SK-N-SH (cell line): ENCODE results near the gene TSSK6. TPM values are rescaled to one million over a fixed set of nuclear protein-coding genes. Genes with fewer than 3 reads are reported as not detected.

ENCODE experiments used
- CTCF ChIA-PET: fragments of 300-600, 350-600 bp; formaldehyde crosslinking; extraction: SDS; loops from one replicate; lab custom pipeline; 2021; lab: Yijun Ruan, JAX
- POLR2A ChIA-PET: fragments of 350-600 bp; sonication (Branson Sonifier 250); formaldehyde crosslinking; extraction: SDS; loops from one replicate; lab custom pipeline; 2020; ENCODE audit warnings: antibody characterized with exemption, inconsistent platforms; lab: Yijun Ruan, JAX
- DNase-seq: peaks from one replicate; pipeline ENCODE4 v3.0.0; 2012
- H2AFZ ChIP-seq: fragments of 200-600 bp; sonication (generic); 2 replicates; pipeline ENCODE4 v1.8.1; 2016; ENCODE audit warnings: antibody characterized with exemption, mild to moderate bottlenecking, low read depth
- H3F3A ChIP-seq: fragments of 200-600 bp; sonication (generic); replicated peaks from 2 replicates; pipeline ENCODE3; 2016; ENCODE audit warnings: antibody characterized with exemption, mild to moderate bottlenecking; ENCODE audit not compliant: insufficient read depth
- H3K27ac ChIP-seq, 2 experiments: fragments of 200-500 bp in 1 of 2; fragments of 200-600 bp in 1 of 2; sonication (Bioruptor generic) in 1 of 2; sonication (generic), shearing (Covaris generic) in 1 of 2; 2 replicates each; pipeline versions ENCODE4 v1.5.1 to v1.6.1; 2014 to 2016; ENCODE audit warnings: low read depth in 2 of 2, inconsistent platforms in 1 of 2, low read length in 1 of 2, mild to moderate bottlenecking in 1 of 2, mixed read lengths in 1 of 2
- H3K27me3 ChIP-seq: fragments of 200-600 bp; sonication (generic), shearing (Covaris generic); 2 replicates; pipeline ENCODE4 v1.6.1; 2016; ENCODE audit warnings: mixed run types; ENCODE audit not compliant: insufficient read depth
- H3K36me3 ChIP-seq, 2 experiments: fragments of 200-500 bp in 1 of 2; fragments of 200-600 bp in 1 of 2; sonication (Bioruptor generic) in 1 of 2; sonication (generic) in 1 of 2; replicated peaks in 1 of 2; 2 replicates each; pipeline versions ENCODE3 to v1.5.1; 2014 to 2016; ENCODE audit warnings: low read length in 1 of 2, mild to moderate bottlenecking in 1 of 2; ENCODE audit not compliant: insufficient read depth in 2 of 2, control insufficient read depth in 1 of 2
- H3K4me1 ChIP-seq, 2 experiments: fragments of 200-500 bp in 1 of 2; fragments of 200-600 bp in 1 of 2; sonication (Bioruptor generic) in 1 of 2; sonication (generic), shearing (Covaris generic) in 1 of 2; 2 replicates each; pipeline versions ENCODE4 v1.5.1 to v1.6.1; 2014 to 2016; ENCODE audit warnings: low read depth in 1 of 2, low read length in 1 of 2, mixed run types in 1 of 2; ENCODE audit not compliant: insufficient read depth in 2 of 2, control insufficient read depth in 1 of 2
- H3K4me2 ChIP-seq: fragments of 200-600 bp; sonication (generic), shearing (Covaris generic); 2 replicates; pipeline ENCODE4 v1.6.1; 2017; ENCODE audit warnings: mixed run types
- H3K4me3 ChIP-seq, 2 experiments: fragments of 200-500 bp in 1 of 2; fragments of 200-600 bp in 1 of 2; sonication (Bioruptor generic) in 1 of 2; sonication (generic), shearing (Covaris generic) in 1 of 2; 2 replicates each; pipeline versions ENCODE4 v1.5.1 to v1.8.1; 2014 to 2016; ENCODE audit warnings: low read depth in 2 of 2, inconsistent platforms in 1 of 2, low read length in 1 of 2, mild to moderate bottlenecking in 1 of 2, mixed read lengths in 1 of 2, moderate library complexity in 1 of 2
- H3K79me2 ChIP-seq: fragments of 200-600 bp; sonication (generic); 2 replicates; pipeline ENCODE4 v1.8.1; 2017; ENCODE audit warnings: mild to moderate bottlenecking; ENCODE audit not compliant: insufficient read depth
- H3K9ac ChIP-seq: fragments of 200-600 bp; sonication (generic); 2 replicates; pipeline ENCODE4 v1.6.1; 2017; ENCODE audit warnings: mixed run types
- H3K9me2 ChIP-seq: fragments of 200-600 bp; sonication (generic); 2 replicates; pipeline ENCODE4 v1.6.1; 2017; ENCODE audit warnings: mixed run types
- H3K9me3 ChIP-seq: fragments of 200-600 bp; sonication (generic); 2 replicates; pipeline ENCODE4 v1.6.1; 2017; ENCODE audit warnings: mixed run types, mild to moderate bottlenecking, moderate library complexity
- H4K20me1 ChIP-seq: fragments of 200-600 bp; sonication (generic); 2 replicates; pipeline ENCODE4 v1.6.1; 2017; ENCODE audit warnings: mild to moderate bottlenecking, mixed run types; ENCODE audit not compliant: insufficient read depth
- EZH2phosphoT487 ChIP-seq: fragments of 200-600 bp; sonication (generic); IDR thresholded peaks from 2 replicates; pipeline ENCODE4 v1.6.1; 2017; ENCODE audit warnings: low read depth, mixed run types, mild to moderate bottlenecking, antibody characterized with exemption, moderate library complexity, borderline replicate concordance
- GATA2 ChIP-seq: sonication (generic); formaldehyde crosslinking; IDR thresholded peaks from 2 replicates; pipeline ENCODE4 v1.5.0; 2020; ENCODE audit warnings: mild to moderate bottlenecking, missing genetic modification reagents
- MXI1 ChIP-seq: IDR thresholded peaks from 2 replicates; pipeline ENCODE4 v1.6.1; 2012; ENCODE audit warnings: mild to moderate bottlenecking, low read depth, low read length, improper control_type of control experiment
- POLR2AphosphoS5 ChIP-seq: IDR thresholded peaks from 2 replicates; pipeline ENCODE4 v1.6.1; 2012; ENCODE audit warnings: low read depth, low read length
- RCOR1 ChIP-seq: fragments of 150-350 bp; IDR thresholded peaks from 2 replicates; pipeline ENCODE4 v1.6.1; 2017; ENCODE audit warnings: antibody characterized with exemption, low read length
- REST ChIP-seq: IDR thresholded peaks from 2 replicates; pipeline ENCODE4 v1.6.1; 2012; ENCODE audit warnings: mild to moderate bottlenecking, low read depth, low read length, moderate library complexity
- TCF12 ChIP-seq: IDR thresholded peaks from 2 replicates; pipeline ENCODE4 v1.4.0; 2012
- WGBS: methylation state at CpG from one replicate; pipeline ENCODE4 v1.1.6; 2017; ENCODE audit warnings: low lambda C conversion rate; 5-methylcytosine and 5-hydroxymethylcytosine counted together
- polyA plus RNA-seq, 3 experiments: library from polyadenylated mRNA; depleted of rRNA; stranded (reverse); fragments of >200 nt; gene quantifications; 2 replicates each; pipeline ENCODE4 v1.2.3, GENCODE V29; 2012
- TF ChIP-seq, protein P1 (sequence below): IDR thresholded peaks from 2 replicates; pipeline ENCODE4 v1.4.0; 2012; ENCODE audit warnings: low read depth, borderline replicate concordance
- TF ChIP-seq, protein P2 (sequence below): fragments of 150-350 bp; IDR thresholded peaks from 2 replicates; pipeline ENCODE4 v1.6.1; 2017; ENCODE audit warnings: antibody characterized with exemption, low read length, low read depth, borderline replicate concordance
- TF ChIP-seq, protein P3 (sequence below): IDR thresholded peaks from 2 replicates; pipeline ENCODE4 v1.4.0; 2012; ENCODE audit warnings: low read depth, borderline replicate concordance

The TSSK6 gene
- polyA plus RNA-seq, 1 of the 3 experiments (the other 2 are of a cell fraction): 3.1 TPM

DNA sequence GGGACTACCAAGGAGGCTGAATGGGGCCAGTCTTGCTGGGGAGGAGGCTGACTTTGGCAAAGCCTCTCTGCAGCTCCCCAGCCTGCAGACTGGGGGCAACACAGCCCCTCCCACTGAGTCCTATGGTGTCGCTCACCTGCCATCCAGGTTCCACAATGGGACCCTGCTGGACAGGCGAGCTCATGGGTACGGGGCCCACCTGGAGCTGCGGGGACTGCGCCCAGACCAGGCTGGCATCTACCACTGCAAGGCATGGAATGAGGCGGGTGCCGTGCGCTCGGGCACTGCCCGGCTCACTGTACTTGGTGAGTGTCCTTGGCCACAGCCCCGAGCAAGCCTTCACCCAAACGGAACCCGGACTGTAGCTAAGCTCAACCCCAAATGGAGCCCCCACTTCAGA lies 27.8 kb upstream of the TSSK6 start:
- H3K27me3 ChIP-seq: no peaks in the 10 kb centered on the region
- H3K9me3 ChIP-seq: no peaks in the 10 kb centered on the region
- H3F3A ChIP-seq: no peaks in the 10 kb centered on the region
- no peak overlapping the region for H2AFZ ChIP-seq
- H3K36me3 ChIP-seq: no peaks in the 10 kb centered on the region
- 100% methylated on average over 2 of the region's 13 CpGs for WGBS
- no peak for TF ChIP-seq GATA2
- TF ChIP-seq, protein P1, sequence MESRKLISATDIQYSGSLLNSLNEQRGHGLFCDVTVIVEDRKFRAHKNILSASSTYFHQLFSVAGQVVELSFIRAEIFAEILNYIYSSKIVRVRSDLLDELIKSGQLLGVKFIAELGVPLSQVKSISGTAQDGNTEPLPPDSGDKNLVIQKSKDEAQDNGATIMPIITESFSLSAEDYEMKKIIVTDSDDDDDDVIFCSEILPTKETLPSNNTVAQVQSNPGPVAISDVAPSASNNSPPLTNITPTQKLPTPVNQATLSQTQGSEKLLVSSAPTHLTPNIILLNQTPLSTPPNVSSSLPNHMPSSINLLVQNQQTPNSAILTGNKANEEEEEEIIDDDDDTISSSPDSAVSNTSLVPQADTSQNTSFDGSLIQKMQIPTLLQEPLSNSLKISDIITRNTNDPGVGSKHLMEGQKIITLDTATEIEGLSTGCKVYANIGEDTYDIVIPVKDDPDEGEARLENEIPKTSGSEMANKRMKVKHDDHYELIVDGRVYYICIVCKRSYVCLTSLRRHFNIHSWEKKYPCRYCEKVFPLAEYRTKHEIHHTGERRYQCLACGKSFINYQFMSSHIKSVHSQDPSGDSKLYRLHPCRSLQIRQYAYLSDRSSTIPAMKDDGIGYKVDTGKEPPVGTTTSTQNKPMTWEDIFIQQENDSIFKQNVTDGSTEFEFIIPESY: no peak
- TF ChIP-seq, protein P2, sequence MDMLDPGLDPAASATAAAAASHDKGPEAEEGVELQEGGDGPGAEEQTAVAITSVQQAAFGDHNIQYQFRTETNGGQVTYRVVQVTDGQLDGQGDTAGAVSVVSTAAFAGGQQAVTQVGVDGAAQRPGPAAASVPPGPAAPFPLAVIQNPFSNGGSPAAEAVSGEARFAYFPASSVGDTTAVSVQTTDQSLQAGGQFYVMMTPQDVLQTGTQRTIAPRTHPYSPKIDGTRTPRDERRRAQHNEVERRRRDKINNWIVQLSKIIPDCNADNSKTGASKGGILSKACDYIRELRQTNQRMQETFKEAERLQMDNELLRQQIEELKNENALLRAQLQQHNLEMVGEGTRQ: no peak
- no peak for TF ChIP-seq EZH2phosphoT487
- TF ChIP-seq REST: no peak
- TF ChIP-seq, protein P3, sequence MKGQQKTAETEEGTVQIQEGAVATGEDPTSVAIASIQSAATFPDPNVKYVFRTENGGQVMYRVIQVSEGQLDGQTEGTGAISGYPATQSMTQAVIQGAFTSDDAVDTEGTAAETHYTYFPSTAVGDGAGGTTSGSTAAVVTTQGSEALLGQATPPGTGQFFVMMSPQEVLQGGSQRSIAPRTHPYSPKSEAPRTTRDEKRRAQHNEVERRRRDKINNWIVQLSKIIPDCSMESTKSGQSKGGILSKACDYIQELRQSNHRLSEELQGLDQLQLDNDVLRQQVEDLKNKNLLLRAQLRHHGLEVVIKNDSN: no peak
- TF ChIP-seq POLR2AphosphoS5: no peak
- no peak for TF ChIP-seq MXI1
- no peak for TF ChIP-seq RCOR1
- no peak for TF ChIP-seq TCF12
- H4K20me1 ChIP-seq: no peaks in the 10 kb centered on the region
- no peak for DNase-seq
- H3K4me2 ChIP-seq: no peak overlapping the region
- H3K9ac ChIP-seq: no peak overlapping the region
- no peaks in the 10 kb centered on the region for H3K79me2 ChIP-seq
- ChIA-PET POLR2A (no interaction called here), CTCF (interaction anchor here (1.0 to 1.7 kb wide), 3 partner anchors 10 to 101 kb away, joined by 3 to 5 read pairs (median 4); partner anchors contain the start of gene GMIP)
- H3K27ac ChIP-seq: no peak overlapping the region
- no peak overlapping the region for H3K4me3 ChIP-seq
- H3K4me1 ChIP-seq: peaks cover 0 to 34% of the 10 kb centered on the region in 2 experiments; a peak in 1 of 4 replicates
- no peaks in the 10 kb centered on the region for H3K9me2 ChIP-seq
